ENCODE measurements around the gene CFAP45.

CFAP45 gene

DNA sequence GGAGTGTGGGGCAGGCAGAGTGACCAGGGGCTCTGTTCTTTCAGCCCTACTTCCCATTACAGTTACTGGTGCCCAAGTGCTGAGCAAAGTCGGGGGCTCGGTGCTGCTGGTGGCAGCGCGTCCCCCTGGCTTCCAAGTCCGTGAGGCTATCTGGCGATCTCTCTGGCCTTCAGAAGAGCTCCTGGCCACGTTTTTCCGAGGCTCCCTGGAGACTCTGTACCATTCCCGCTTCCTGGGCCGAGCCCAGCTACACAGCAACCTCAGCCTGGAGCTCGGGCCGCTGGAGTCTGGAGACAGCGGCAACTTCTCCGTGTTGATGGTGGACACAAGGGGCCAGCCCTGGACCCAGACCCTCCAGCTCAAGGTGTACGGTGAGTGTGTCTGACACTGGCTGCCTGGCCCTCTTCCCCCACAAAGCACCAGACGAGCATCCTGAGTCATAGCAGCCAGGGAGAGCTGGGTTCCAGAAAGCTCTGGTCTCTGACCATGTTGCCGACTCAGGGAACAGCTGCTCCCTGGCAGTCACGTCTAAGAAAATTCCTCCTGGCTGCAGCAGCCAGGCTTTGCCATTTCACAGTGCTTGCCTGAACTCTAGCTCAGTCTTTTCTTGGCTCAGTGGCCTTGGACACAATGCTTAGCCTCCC is 70.0 kb downstream of the CFAP45 start:
- Histone ChIP-seq H3K4me3 (ENCODE audit: low read length) (no peak overlapping the region), H3K4me1 (ENCODE audit: control insufficient read depth, low read length) (no peaks in the 10 kb centered on the region), H3K27me3 (ENCODE audit: control insufficient read depth, low read length) (0 out of 2 replicates have a peak, but pooled peaks cover under 1% of the 10 kb centered on the region), H3K79me2 (ENCODE audit: control insufficient read depth, low read length) (no peaks in the 10 kb centered on the region), H3F3A (ENCODE audit: control insufficient read depth, insufficient read depth) (no peaks in the 10 kb centered on the region), H3K4me2 (ENCODE audit: low read length) (no peak overlapping the region), H3K36me3 (ENCODE audit: control insufficient read depth, low read length) (no peaks in the 10 kb centered on the region), H4K20me1 (ENCODE audit: control insufficient read depth, insufficient read depth, low read depth, low read length) (no peaks in the 10 kb centered on the region), H3K9me3 (ENCODE audit: control insufficient read depth, insufficient read depth, low read length) (no peaks in the 10 kb centered on the region), H3K9me2 (replicated peaks; ENCODE audit: control insufficient read depth, low read length) (no peaks in the 10 kb centered on the region), H3K27ac (ENCODE audit: low read depth, low read length) (no peak overlapping the region)
- TF ChIP-seq, protein P1, sequence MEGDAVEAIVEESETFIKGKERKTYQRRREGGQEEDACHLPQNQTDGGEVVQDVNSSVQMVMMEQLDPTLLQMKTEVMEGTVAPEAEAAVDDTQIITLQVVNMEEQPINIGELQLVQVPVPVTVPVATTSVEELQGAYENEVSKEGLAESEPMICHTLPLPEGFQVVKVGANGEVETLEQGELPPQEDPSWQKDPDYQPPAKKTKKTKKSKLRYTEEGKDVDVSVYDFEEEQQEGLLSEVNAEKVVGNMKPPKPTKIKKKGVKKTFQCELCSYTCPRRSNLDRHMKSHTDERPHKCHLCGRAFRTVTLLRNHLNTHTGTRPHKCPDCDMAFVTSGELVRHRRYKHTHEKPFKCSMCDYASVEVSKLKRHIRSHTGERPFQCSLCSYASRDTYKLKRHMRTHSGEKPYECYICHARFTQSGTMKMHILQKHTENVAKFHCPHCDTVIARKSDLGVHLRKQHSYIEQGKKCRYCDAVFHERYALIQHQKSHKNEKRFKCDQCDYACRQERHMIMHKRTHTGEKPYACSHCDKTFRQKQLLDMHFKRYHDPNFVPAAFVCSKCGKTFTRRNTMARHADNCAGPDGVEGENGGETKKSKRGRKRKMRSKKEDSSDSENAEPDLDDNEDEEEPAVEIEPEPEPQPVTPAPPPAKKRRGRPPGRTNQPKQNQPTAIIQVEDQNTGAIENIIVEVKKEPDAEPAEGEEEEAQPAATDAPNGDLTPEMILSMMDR (IDR thresholded peaks at IDR 0.05; ENCODE audit: low read depth, low read length, poor library complexity, severe bottlenecking): no peak
- no peak for TF ChIP-seq EZH2phosphoT487 (IDR thresholded peaks at IDR 0.05; ENCODE audit: borderline replicate concordance, low read length)

DNA sequence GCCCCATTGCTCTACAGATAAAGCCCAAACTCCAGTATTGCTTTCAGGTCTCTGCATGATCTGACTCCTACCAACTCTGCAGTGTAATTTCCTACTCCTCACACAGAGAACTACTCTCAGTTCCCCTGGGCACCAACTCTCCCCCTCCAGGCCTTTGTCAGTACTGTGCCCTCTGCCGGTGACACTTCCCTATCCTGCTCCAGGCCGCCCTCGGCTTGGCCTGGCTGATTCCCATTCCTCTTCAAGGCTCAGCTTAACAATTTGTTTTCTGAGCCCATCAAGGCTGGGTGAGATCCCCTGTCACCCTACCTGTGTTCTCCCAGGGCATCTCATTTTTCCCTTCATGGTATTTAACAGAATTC is 70.7 kb downstream of the CFAP45 start:
- Histone ChIP-seq H4K20me1 (ENCODE audit: control insufficient read depth, insufficient read depth, low read depth, low read length) (no peaks in the 10 kb centered on the region), H3K79me2 (ENCODE audit: control insufficient read depth, low read length) (no peaks in the 10 kb centered on the region), H3K9me2 (replicated peaks; ENCODE audit: control insufficient read depth, low read length) (no peaks in the 10 kb centered on the region), H3K4me3 (ENCODE audit: low read length) (no peak overlapping the region), H3K4me1 (ENCODE audit: control insufficient read depth, low read length) (no peaks in the 10 kb centered on the region), H3K27me3 (ENCODE audit: control insufficient read depth, low read length) (peaks cover 3% of the 10 kb centered on the region; the same call in 1 of the 2 replicates), H3K36me3 (ENCODE audit: control insufficient read depth, low read length) (no peaks in the 10 kb centered on the region), H3K27ac (ENCODE audit: low read depth, low read length) (no peak overlapping the region), H3K4me2 (ENCODE audit: low read length) (no peak overlapping the region), H3F3A (ENCODE audit: control insufficient read depth, insufficient read depth) (no peaks in the 10 kb centered on the region), H3K9me3 (ENCODE audit: control insufficient read depth, insufficient read depth, low read length) (no peaks in the 10 kb centered on the region)
- TF ChIP-seq EZH2phosphoT487 (IDR thresholded peaks at IDR 0.05; ENCODE audit: borderline replicate concordance, low read length): no peak
- TF ChIP-seq, protein P1 (IDR thresholded peaks at IDR 0.05; ENCODE audit: low read depth, low read length, poor library complexity, severe bottlenecking): peak; percentile 55

DNA sequence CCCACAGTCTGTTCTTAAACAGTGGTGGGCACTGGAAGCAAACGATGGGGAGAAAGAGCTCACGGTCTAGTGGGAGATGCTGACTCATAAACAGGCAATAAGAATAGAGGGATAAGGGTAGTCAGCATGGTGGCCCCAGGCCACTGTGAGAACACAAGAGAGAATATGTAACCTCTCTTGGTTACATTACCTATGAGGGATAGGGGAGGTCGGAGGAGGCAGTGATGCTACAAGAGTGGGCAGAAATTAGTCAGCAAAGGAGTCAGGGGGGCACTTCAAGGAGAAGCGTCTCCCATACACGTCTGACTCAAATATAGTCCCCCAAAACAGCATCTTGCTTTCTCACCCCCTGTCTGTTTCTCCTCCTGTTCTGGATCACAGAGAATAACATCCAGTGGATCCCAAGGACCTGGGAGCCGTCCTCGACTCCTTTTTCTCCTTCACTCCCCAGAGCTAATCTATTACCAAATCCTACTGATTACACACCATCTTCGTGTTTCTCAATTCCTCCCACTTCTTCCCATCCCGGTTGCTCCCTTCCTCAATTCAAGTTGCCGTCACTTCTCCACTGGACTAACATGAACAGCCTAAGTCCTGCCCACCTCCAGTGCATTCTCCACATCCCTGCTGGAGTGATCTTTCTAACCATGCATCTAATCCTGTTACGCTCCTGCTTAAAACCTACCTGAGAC is 71.2 kb downstream of the CFAP45 start:
- peaks cover 5% of the 10 kb centered on the region; the same call in 1 of the 2 replicates for H3K27me3 ChIP-seq (ENCODE audit: control insufficient read depth, low read length)
- H3K9me3 ChIP-seq (ENCODE audit: control insufficient read depth, insufficient read depth, low read length): no peaks in the 10 kb centered on the region
- no peaks in the 10 kb centered on the region for H3F3A ChIP-seq (ENCODE audit: control insufficient read depth, insufficient read depth)
- H3K79me2 ChIP-seq (ENCODE audit: control insufficient read depth, low read length): no peaks in the 10 kb centered on the region
- H3K4me1 ChIP-seq (ENCODE audit: control insufficient read depth, low read length): no peaks in the 10 kb centered on the region
- H3K4me2 ChIP-seq (ENCODE audit: low read length): no peak overlapping the region
- no peaks in the 10 kb centered on the region for H3K9me2 ChIP-seq (replicated peaks; ENCODE audit: control insufficient read depth, low read length)
- H3K27ac ChIP-seq (ENCODE audit: low read depth, low read length): no peak overlapping the region
- no peak overlapping the region for H3K4me3 ChIP-seq (ENCODE audit: low read length)
- H3K36me3 ChIP-seq (ENCODE audit: control insufficient read depth, low read length): no peaks in the 10 kb centered on the region
- TF ChIP-seq, protein P1 (IDR thresholded peaks at IDR 0.05; ENCODE audit: low read depth, low read length, poor library complexity, severe bottlenecking): no peak
- no peak for TF ChIP-seq EZH2phosphoT487 (IDR thresholded peaks at IDR 0.05; ENCODE audit: borderline replicate concordance, low read length)
- no peaks in the 10 kb centered on the region for H4K20me1 ChIP-seq (ENCODE audit: control insufficient read depth, insufficient read depth, low read depth, low read length)

Data from DOHH2 (cell line).